Hepatocyte (in vitro differentiated cells): Measurements from ENCODE around the gene SSBP3. TPM values are rescaled to one million over a fixed set of nuclear protein-coding genes. Genes with fewer than 3 reads are reported as not detected.
A peak's percentile ranks its signal among the peaks of the same experiment; 100 is the strongest.
"Not testable (repeated sequence)": the region's sequence is repeated elsewhere in the genome, so short reads cannot be mapped to it uniquely, and the experiment has no call there.

Source experiments
- DNase-seq: peaks from one replicate; pipeline ENCODE4 v3.0.0-alpha.2; 2016; ENCODE audit warnings: low spot score
- H2AFZ ChIP-seq: fragments of 200-600 bp; sonication (generic); 2 replicates; pipeline ENCODE4 v1.6.0; 2016; ENCODE audit warnings: antibody characterized with exemption, mild to moderate bottlenecking
- H3K27ac ChIP-seq: fragments of 200-600 bp; sonication (generic); 2 replicates; pipeline ENCODE4 v1.5.1; 2016; ENCODE audit warnings: mild to moderate bottlenecking
- H3K27me3 ChIP-seq: fragments of 200-600 bp; sonication (generic); 2 replicates; pipeline ENCODE4 v1.6.1; 2016
- H3K36me3 ChIP-seq: fragments of 200-600 bp; sonication (generic); replicated peaks from 2 replicates; pipeline ENCODE4 v1.5.1; 2016; ENCODE audit warnings: low read depth; ENCODE audit not compliant: insufficient read depth
- H3K4me1 ChIP-seq: fragments of 200-600 bp; sonication (generic); 2 replicates; pipeline ENCODE4 v1.5.1; 2016; ENCODE audit warnings: mild to moderate bottlenecking, moderate library complexity; ENCODE audit not compliant: insufficient read depth
- H3K4me2 ChIP-seq: fragments of 200-600 bp; sonication (generic); 2 replicates; pipeline ENCODE4 v1.6.0; 2016
- H3K4me3 ChIP-seq: fragments of 200-600 bp; sonication (generic); 2 replicates; pipeline ENCODE4 v1.5.1; 2016; ENCODE audit warnings: mild to moderate bottlenecking
- H3K79me2 ChIP-seq: fragments of 200-600 bp; sonication (generic); 2 replicates; pipeline ENCODE4 v1.6.0; 2017; ENCODE audit warnings: mild to moderate bottlenecking
- H3K9me2 ChIP-seq: fragments of 200-600 bp; sonication (generic); replicated peaks from 2 replicates; pipeline ENCODE4 v1.6.0; 2017; ENCODE audit warnings: mild to moderate bottlenecking; ENCODE audit not compliant: insufficient read depth
- H3K9me3 ChIP-seq: fragments of 200-600 bp; sonication (generic); 2 replicates; pipeline ENCODE4 v1.5.1; 2016; ENCODE audit warnings: low read depth, mild to moderate bottlenecking
- H4K20me1 ChIP-seq: fragments of 200-600 bp; sonication (generic); 2 replicates; pipeline ENCODE4 v1.6.0; 2016; ENCODE audit warnings: mild to moderate bottlenecking; ENCODE audit not compliant: insufficient read depth, poor library complexity, severe bottlenecking
- EZH2 ChIP-seq: fragments of 200-600 bp; sonication (generic); IDR thresholded peaks from 2 replicates; pipeline ENCODE4 v1.6.1; 2016; ENCODE audit warnings: antibody characterized with exemption, mild to moderate bottlenecking, borderline replicate concordance
- EZH2phosphoT487 ChIP-seq: fragments of 200-600 bp; sonication (generic); IDR thresholded peaks from one replicate; pipeline ENCODE4 v1.6.1; 2018; ENCODE audit warnings: antibody characterized with exemption, mild to moderate bottlenecking, low read depth, moderate library complexity; ENCODE audit not compliant: unreplicated experiment, severe bottlenecking
- WGBS: methylation state at CpG from one replicate; pipeline ENCODE4 v1.1.6; 2016; ENCODE audit warnings: low lambda C conversion rate; ENCODE audit errors: missing lambda C conversion rate; 5-methylcytosine and 5-hydroxymethylcytosine counted together
- polyA plus RNA-seq: library from polyadenylated mRNA; unstranded; fragments of >200 nt; fragmentation: Nextera tagmentation; extraction: Ambion mirVana; gene quantifications from 2 replicates; pipeline ENCODE4 v1.2.1, GENCODE V29; 2016
- total RNA-seq: library from RNA; depleted of rRNA; stranded (reverse); fragments of >200 nt; gene quantifications from 2 replicates; pipeline ENCODE4 v1.2.3, GENCODE V29; 2014
- TF ChIP-seq, protein P1 (sequence below): fragments of 200-600 bp; sonication (generic); IDR thresholded peaks from 2 replicates; pipeline ENCODE4 v1.5.1; 2016; ENCODE audit warnings: antibody characterized with exemption, mild to moderate bottlenecking; ENCODE audit not compliant: poor library complexity

Gene SSBP3
- total RNA-seq (27.1 and 47.2 TPM in 2 replicates), polyA plus RNA-seq (23.8 and 25.8 TPM in 2 replicates)

DNA sequence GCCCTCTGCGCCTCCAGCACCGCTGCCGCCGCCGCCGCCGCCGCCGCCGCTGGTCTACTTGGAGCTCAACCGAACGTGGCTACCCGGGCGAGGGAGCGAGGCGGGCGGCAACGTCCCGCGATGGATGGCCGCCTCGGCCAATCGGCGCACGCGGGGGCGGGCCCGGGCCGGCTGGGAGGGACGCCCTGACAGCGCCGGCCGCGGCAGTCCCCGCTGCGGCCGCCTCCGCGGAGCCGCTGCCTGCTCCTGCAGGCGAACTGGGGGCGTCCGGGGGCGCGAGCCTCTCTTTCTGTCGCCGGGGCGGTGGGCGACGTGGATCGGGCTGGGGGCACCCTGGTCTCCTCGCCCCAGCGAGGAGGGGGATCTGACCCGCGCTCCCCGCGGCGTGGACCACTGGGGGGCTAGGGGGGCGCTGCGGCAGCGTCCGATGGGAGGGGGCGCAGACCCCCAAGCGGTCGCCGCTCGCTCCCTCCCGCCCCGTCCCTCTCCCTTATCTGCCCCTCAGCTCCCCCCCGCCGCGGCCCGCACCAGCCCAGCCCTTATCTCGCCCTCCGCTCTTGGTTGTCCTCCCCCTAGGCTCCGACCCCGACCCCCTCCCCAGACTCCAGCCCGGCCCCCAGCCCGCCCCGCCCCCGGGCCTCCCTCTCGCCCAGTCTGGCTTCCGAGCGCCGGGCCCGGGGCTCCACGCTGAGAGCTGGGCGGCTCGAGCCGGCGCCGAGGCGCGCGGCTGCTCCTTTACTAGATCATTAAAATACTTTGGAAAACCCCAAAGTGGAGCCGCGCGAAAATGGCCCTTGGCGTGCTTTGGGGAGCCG, at the start of gene SSBP3:
Gene SSBP3 (minus strand): TSS at position 56 of the 815 bp plus-strand sequence.
- Histone ChIP-seq H3K27ac (peak within 1 kb of the TSS; percentile 94), H3K9me2 (no peaks in the 10 kb centered on the region), H4K20me1 (peaks cover 33% of the 10 kb centered on the region), H2AFZ (peak within 1 kb of the TSS; percentile 46), H3K9me3 (no peaks in the 10 kb centered on the region), H3K4me2 (peak within 1 kb of the TSS; percentile 97), H3K36me3 (no peaks in the 10 kb centered on the region), H3K27me3 (no peaks in the 10 kb centered on the region), H3K79me2 (peaks cover 41% of the 10 kb centered on the region), H3K4me3 (peak within 1 kb of the TSS; percentile 98), H3K4me1 (peaks cover 52% of the 10 kb centered on the region)
- TF ChIP-seq, protein P1, sequence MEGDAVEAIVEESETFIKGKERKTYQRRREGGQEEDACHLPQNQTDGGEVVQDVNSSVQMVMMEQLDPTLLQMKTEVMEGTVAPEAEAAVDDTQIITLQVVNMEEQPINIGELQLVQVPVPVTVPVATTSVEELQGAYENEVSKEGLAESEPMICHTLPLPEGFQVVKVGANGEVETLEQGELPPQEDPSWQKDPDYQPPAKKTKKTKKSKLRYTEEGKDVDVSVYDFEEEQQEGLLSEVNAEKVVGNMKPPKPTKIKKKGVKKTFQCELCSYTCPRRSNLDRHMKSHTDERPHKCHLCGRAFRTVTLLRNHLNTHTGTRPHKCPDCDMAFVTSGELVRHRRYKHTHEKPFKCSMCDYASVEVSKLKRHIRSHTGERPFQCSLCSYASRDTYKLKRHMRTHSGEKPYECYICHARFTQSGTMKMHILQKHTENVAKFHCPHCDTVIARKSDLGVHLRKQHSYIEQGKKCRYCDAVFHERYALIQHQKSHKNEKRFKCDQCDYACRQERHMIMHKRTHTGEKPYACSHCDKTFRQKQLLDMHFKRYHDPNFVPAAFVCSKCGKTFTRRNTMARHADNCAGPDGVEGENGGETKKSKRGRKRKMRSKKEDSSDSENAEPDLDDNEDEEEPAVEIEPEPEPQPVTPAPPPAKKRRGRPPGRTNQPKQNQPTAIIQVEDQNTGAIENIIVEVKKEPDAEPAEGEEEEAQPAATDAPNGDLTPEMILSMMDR = no peak
- TF ChIP-seq EZH2phosphoT487 = no peak
- no peak for TF ChIP-seq EZH2
- 1% methylated on average over 38 of the region's 100 CpGs for whole genome bisulfite sequencing
- peak; percentile 97 for DNase-seq

DNA sequence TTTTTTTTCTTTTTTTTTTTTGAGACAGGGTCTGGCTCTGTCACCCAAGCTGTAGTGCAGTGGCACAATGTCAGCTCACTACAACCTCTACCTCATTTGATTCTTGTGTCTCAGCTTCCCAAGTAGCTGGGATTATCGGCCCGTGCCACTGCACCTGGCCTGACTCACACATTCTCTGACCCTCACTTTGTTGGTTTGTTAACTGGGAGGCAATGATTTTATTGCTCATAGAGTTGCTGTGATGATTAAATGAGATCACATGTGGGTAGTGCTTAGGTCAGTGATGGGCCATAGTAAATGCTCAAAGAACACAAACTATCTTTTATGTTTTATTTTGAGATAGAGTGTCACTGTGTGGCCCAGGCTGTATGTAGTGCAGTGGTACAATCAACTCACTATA, 47.3 kb upstream of the SSBP3 start:
- no peaks in the 10 kb centered on the region for H3K4me1 ChIP-seq
- H3K36me3 ChIP-seq = no peaks in the 10 kb centered on the region
- no peak overlapping the region for H3K4me3 ChIP-seq
- TF ChIP-seq, protein P1 = no peak
- TF ChIP-seq EZH2 (no peak), EZH2phosphoT487 (no peak)
- H3K9me3 ChIP-seq = no peaks in the 10 kb centered on the region
- H3K79me2 ChIP-seq = no peaks in the 10 kb centered on the region
- no peaks in the 10 kb centered on the region for H3K27me3 ChIP-seq
- WGBS = 64% methylated on average over 2 of the region's 2 CpGs
- no peak overlapping the region for H2AFZ ChIP-seq
- no peak for DNase-seq
- no peaks in the 10 kb centered on the region for H3K9me2 ChIP-seq
- no peak overlapping the region for H3K27ac ChIP-seq
- no peak overlapping the region for H3K4me2 ChIP-seq
- H4K20me1 ChIP-seq = no peaks in the 10 kb centered on the region

- Histone ChIP-seq H3K27me3 (no peaks in the 10 kb centered on the region), H3K4me2 (no peak overlapping the region), H3K9me2 (no peaks in the 10 kb centered on the region), H3K36me3 (no peaks in the 10 kb centered on the region), H3K4me3 (no peak overlapping the region), H3K4me1 (no peaks in the 10 kb centered on the region), H2AFZ (no peak overlapping the region), H3K27ac (no peak overlapping the region), H4K20me1 (no peaks in the 10 kb centered on the region), H3K79me2 (no peaks in the 10 kb centered on the region), H3K9me3 (no peaks in the 10 kb centered on the region)
- WGBS = 81% methylated on average over 3 of the region's 3 CpGs
- no peak for DNase-seq
- TF ChIP-seq EZH2 = no peak
- TF ChIP-seq, protein P1 = no peak
- no peak for TF ChIP-seq EZH2phosphoT487
These were observed 46.8 kb upstream of the SSBP3 start for GRCh38 chr1:54453022-54453421.

- 93% methylated on average over 4 of the region's 4 CpGs for WGBS
- not testable (repeated sequence) for DNase-seq
These were observed 43.2 kb upstream of the SSBP3 start for GRCh38 chr1:54449431-54449830.

DNA sequence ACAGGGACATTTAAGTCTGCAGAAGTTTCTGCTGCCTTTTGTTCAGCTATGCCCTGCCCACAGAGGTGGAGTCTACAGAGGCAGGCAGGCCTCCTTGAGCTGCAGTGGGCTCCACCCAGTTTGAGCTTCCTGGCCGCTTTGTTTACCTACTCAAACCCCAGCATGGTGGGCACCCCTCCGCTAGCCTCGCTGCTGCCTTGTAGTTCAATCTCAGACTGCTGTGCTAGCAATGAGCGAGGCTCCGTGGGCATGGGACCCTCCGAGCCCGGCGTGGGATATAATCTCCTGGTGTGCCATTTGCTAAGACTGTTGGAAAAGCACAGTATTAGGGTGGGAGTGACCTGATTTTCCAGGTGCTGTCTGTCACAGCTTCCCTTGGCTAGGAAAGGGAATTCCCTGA, 42.6 kb upstream of the SSBP3 start:
- H2AFZ ChIP-seq, DNase-seq, H3K79me2 ChIP-seq, H3K4me2 ChIP-seq, H4K20me1 ChIP-seq, H3K27me3 ChIP-seq, H3K9me2 ChIP-seq, H3K9me3 ChIP-seq, H3K36me3 ChIP-seq, H3K27ac ChIP-seq, H3K4me1 ChIP-seq, H3K4me3 ChIP-seq: not testable (repeated sequence)
- WGBS = 78% methylated on average over 8 of the region's 8 CpGs

More at GRCh38 chr1:54449431-54449830, 43.2 kb upstream of the SSBP3 start:
- H3K4me1 ChIP-seq, H3K4me2 ChIP-seq, H4K20me1 ChIP-seq, H3K9me2 ChIP-seq, H2AFZ ChIP-seq, H3K27ac ChIP-seq, H3K4me3 ChIP-seq, H3K9me3 ChIP-seq, H3K36me3 ChIP-seq, H3K79me2 ChIP-seq, H3K27me3 ChIP-seq: not testable (repeated sequence)

- H3K4me2 ChIP-seq, H2AFZ ChIP-seq, H3K9me2 ChIP-seq, DNase-seq, H3K79me2 ChIP-seq, H4K20me1 ChIP-seq, H3K36me3 ChIP-seq, H3K27ac ChIP-seq, H3K4me1 ChIP-seq, H3K27me3 ChIP-seq, H3K4me3 ChIP-seq, H3K9me3 ChIP-seq: not testable (repeated sequence)
- 96% methylated on average over 2 of the region's 2 CpGs for WGBS
These were observed 40.9 kb upstream of the SSBP3 start for GRCh38 chr1:54447081-54447480.
